Left ventricle myocardium superior (tissue), 1 donor: ENCODE results near the gene NEGR1. TPM values are rescaled to one million over a fixed set of nuclear protein-coding genes. Genes with fewer than 3 reads are reported as not detected.

Source experiments
- ATAC-seq: fragments of 200-7000 bp; cut with Tn5 transposase; one replicate; pipeline ENCODE4 v1.9.1; 2020; ENCODE audit warnings: mild to moderate bottlenecking, moderate library complexity
- DNase-seq: peaks from one replicate; pipeline ENCODE4 v3.0.0-alpha.2; 2020
- intact Hi-C: fragments of 100-400 bp; cut with micrococcal nuclease; formaldehyde crosslinking; loops from one replicate; pipeline ENCODE4 v1.11.0; 2022
- total RNA-seq: library from RNA; stranded (reverse); fragmentation: NEBNext Ultra II Directional; extraction: Animal tissue kit (Norgen Biotek cat#: 25700); gene quantifications from one replicate; pipeline ENCODE4 v1.2.1, GENCODE V29; 2021
- donor health status: DM: no; HTN: yes; CAD: no; lungs with severe emphysema.

The NEGR1 gene
- total RNA-seq, 1 donor from 2014 or later = 10.6 TPM

DNA sequence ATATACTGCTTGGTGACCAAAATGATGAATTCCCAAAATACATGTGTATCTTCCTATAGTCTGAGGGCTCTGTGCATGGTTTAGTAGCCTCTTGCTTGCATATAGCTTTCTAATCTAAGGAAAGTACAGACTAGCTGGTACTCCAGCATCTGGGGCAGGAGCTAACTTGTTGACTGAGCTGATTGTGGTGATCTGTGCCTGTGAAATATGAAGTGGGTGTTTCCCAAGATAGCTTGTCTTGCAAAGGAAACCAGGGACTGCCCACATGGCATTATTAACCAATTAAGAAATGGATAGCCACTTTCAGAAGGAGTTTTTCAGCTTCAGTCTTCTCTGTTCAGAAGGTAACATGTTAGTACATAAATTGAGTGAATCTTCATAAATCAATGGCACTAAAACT lies 219.8 kb downstream of the NEGR1 start:
- DNase-seq (no peak), ATAC-seq (no peak)
- intact Hi-C loops = no loop called here

DNA sequence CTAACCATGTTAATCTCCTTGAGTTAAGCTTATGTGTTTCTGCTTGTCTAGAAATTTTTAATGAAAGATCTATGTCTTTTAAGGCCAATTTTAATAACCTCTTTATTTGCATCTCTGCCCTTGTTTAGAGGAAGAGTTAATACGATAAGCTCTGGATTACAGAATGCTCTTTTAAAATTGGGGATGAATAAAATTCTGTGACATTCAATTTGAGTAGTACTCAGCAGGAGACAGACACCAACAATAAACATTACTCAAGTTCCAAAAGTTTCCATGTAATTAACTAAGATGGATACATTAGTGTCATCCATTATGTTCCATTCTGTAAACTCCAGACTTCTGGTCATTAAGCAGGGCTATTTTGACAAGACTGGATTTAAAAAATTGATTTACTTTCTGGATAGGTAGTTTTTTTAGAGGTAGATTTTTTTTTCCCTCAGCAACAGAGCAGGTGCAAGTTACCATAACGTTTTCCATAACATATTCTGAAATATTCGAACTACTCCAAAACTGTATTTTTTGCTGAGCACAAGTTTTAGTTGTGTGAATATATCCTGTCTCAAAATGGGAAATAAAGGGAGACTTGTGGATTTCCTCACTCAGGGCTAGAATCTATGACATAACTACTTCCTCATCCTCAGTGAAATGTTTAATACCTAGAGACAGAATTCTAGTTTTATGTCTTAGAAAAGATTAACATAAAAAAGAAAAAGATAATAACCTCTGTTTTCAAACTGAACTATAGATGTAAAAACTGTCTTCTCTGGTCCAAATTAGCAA lies 221.7 kb downstream of the NEGR1 start:
- no peak for ATAC-seq
- intact Hi-C loops = no loop called here

GRCh38 chr1:72056516-72056915 lies 225.8 kb downstream of the NEGR1 start:
- ATAC-seq = no peak
- intact Hi-C loops = no loop called here
- no peak for DNase-seq

More for the DNA sequence above, 221.7 kb downstream of the NEGR1 start:
- no peak for DNase-seq

- DNase-seq (no peak), ATAC-seq (peak; percentile 41)
- intact Hi-C loops = no loop called here
Measured at GRCh38 chr1:72051538-72051937, 230.8 kb downstream of the NEGR1 start.

DNA sequence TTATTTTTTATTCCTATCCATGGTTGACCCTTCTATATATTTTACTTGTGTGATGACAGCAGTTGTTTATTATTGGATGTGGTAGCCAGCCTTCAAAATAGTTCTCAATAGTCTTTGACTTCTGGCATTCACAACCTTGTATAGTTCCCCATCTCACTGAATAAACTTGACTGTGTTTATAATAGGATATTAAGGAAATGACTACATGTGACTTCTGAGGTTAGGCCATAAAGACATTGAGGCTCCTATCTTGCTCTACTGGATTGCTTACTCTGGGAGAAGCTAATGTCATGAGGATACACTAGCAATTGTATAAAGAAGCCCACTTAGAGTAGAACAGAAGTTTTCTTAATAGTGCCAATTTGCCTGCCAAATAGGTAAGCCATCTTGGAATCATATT lies 231.8 kb downstream of the NEGR1 start:
- intact Hi-C loops = no loop called here
- DNase-seq (no peak), ATAC-seq (no peak)

DNA sequence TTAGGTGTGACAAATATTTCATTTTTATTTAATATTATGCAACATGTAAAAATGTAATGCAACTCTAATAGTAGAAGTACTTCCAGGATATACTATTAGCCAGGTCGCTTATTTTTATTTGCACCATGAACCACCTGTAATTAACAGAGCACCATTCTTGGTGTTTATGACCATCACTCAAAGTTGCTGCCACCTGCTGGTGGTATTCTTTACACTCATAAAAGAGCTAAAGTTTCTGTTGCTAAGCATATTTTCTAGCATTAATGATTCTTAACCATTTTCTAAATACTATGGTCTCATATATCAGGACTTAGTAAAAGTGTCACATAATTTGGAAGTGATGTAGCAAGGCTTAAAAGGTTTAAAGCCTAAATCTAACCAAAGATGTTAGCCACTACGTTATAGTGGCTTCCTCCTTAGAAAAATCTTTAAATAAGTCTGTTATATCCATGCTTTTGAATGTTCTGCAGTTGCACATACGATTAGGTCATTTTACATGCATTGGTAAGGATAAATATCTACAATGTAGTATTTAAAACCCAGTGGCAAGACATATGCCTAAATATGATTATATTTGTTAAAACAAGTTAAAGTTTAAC lies 244.5 kb downstream of the NEGR1 start:
- ATAC-seq (no peak), DNase-seq (no peak)
- intact Hi-C loops = loop anchor here (5.0 kb wide), 1 partner anchor 451 kb away; no protein-coding TSS in a partner anchor

DNA sequence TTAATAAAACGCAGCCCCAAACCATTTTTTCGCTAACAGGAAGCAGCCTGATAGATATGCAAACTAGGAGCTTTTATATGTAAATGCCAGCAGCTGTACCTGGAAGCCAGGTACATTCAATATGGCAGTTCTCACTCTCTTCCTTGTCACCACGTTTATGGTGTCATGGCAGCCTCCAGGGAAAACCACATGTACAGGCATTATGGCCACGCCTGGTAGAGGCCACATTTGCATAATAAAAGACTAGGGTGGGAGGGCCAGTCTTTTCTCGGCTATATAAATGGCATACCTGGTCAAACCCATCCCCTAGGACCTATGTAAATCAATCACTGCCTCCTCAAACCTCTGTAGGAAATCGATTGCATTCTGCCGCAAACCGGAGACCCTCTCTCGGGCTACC lies 247.5 kb downstream of the NEGR1 start:
- intact Hi-C loops = loop anchor here (5.0 kb wide), 1 partner anchor 448 kb away; no protein-coding TSS in a partner anchor
- no peak for ATAC-seq

DNA sequence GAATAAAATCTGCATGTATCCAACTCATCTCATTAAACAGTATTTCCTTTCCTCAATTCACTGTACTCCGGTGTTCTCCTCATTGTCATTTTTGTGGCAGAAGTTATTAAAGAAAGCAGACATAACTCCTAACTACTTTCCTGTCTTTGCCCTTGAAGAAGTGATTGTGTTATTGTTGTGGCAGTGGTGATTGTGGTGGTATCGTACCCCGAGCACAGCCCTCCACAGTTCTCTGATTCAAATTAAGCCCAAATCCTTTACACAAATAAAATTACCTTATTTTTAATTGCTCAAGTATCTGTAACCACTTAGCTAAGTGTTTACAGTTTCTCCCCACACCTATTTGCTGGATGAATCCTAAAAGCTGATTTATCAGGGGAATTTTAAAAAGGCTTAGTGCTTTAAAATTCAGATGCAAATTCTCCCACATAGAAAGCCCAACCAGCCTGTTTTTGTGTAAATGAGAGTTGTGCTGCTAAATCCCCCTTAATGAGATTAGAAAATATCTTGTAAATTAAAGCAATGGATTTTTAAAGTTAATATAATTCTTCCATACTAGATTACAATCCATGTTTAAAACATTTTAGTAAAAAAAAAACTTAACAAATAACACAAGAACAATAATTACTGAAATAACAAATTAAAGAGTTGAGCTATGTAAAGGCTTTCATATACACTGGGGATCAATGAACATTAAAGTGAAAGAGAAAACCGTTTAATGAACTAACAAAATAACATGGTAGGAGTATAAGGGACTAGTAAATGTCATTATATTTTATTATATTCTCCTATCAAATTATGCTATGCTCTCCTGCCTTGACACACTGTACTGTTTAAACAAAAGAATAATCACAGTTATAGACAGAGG lies 259.0 kb downstream of the NEGR1 start:
- ATAC-seq = no peak
- no peak for DNase-seq
- intact Hi-C loops = no loop called here

More for the DNA sequence above, 247.5 kb downstream of the NEGR1 start:
- no peak for DNase-seq

DNA sequence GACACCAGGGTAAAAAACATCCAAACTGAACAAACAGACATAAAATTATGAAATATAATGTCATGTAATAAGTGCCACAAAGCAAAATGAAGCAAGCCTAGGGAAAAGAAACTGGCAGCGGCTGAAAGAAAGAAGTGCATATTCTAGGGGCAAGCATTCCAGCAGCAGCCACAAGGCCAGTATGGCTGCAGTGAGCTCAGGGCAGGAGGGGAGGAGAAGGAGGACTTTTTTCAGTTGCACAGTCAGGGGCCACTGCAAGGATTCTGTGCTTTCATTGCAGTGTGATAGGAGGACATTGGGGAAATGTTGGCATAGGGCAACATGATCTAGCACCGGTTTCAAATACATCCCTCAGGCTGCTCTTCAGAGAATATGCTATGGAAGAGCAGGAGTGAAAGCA lies 263.8 kb downstream of the NEGR1 start:
- intact Hi-C loops = no loop called here
- ATAC-seq (no peak), DNase-seq (no peak)

- no peak for DNase-seq
- intact Hi-C loops = no loop called here
- ATAC-seq = no peak
Measured at GRCh38 chr1:72015006-72015405, 267.3 kb downstream of the NEGR1 start.

DNA sequence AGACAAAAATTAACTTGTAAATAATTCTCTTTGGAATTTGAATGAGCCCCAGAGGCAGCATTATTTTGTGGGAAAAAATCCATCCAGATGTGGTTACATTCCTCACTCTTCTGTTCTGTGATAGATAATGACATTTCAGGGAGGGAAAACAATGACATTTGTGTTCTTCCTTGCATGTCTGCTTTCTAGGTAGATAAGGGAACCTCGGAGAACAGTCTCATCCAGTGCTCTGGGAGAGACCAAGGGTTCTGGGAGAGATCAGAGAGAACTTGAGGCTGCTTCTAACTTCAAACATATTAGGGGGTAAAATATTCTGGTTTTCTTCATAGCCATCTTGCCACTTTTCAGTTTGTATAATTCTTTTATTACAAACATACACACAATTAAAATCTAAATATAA lies 269.2 kb downstream of the NEGR1 start:
- DNase-seq (no peak), ATAC-seq (no peak)
- intact Hi-C loops = no loop called here

GRCh38 chr1:72011721-72012120 lies 270.6 kb downstream of the NEGR1 start:
- ATAC-seq = no peak
- DNase-seq = no peak
- intact Hi-C loops = no loop called here

GRCh38 chr1:72010094-72010431 lies 272.3 kb downstream of the NEGR1 start:
- intact Hi-C loops = no loop called here
- ATAC-seq (peak; percentile 55), DNase-seq (no peak)

- DNase-seq (no peak), ATAC-seq (no peak)
- intact Hi-C loops = no loop called here
Measured at GRCh38 chr1:72009173-72010093, 272.9 kb downstream of the NEGR1 start.

GRCh38 chr1:72007312-72007711 lies 275.0 kb downstream of the NEGR1 start:
- intact Hi-C loops = no loop called here
- ATAC-seq = peak; percentile 61
- no peak for DNase-seq

DNA sequence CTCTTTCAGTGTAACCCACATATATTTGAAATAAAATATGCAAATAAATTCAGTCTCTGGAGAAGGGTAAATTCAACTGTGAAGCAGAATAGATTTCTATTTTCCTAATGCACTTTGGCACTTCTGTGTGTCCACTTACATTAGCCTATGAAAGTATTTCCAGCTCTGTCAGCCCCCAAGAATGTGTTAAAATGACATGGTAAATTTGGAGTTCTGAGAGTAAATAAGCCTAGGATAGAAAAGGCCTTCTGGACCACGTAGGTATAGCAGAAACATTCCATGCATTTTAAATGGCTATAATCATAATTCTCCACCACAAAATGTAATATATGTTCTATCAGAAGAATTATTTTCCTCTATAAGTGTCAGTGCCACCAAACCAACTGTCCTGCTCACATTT lies 276.2 kb downstream of the NEGR1 start:
- no peak for ATAC-seq
- intact Hi-C loops = no loop called here

GRCh38 chr1:72003092-72003491 lies 279.2 kb downstream of the NEGR1 start:
- no peak for DNase-seq
- ATAC-seq = no peak
- intact Hi-C loops = no loop called here

More for the DNA sequence above, 276.2 kb downstream of the NEGR1 start:
- DNase-seq = no peak

DNA sequence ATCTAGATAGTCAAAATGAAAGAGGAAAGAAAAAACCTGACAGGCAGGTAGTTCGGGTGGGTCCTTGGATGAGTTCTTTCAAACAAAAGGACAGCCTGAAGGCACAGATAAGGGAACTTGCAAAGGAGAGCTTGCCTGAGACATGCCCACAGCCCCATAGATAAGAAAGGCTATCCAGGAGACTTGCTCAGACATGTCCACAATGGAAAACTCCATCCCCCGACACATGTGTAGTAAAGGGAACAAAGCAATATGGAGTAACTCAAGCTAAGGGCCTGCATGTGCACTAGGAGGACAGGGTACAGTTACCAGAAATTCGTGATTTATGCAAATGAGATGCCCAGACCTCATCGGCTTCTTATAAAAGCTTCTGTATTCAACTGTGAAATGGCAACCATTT lies 281.5 kb downstream of the NEGR1 start:
- no peak for ATAC-seq
- intact Hi-C loops = no loop called here
- no peak for DNase-seq

DNA sequence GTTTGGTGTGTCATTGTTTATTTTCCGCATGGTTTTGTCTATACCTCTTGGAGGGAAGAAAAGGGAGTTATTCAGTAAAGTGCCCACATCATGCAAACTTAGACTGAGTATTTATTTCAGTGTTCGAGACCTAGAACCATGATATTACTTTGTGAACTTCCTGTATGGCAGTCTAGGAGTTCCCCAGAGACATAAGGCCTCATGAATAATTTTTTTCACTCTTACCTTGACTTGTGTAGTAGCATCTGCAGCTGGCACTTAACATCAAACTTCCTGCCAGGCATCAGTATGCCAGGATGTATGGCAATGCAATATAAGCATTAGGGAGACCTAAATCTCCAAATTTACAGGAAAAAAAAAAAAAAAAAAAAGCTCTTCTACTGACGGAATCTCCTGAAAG lies 287.7 kb downstream of the NEGR1 start:
- ATAC-seq = no peak
- intact Hi-C loops = no loop called here
- DNase-seq = no peak
